ENCODE results near the gene METTL25B.
A peak's percentile ranks its signal among the peaks of the same experiment; 100 is the strongest.

- TF ChIP-seq GATA2 (IDR thresholded peaks at IDR 0.05; ENCODE audit: low read depth, low read length) (peak; percentile 53), GATA3 (IDR thresholded peaks at IDR 0.05; ENCODE audit: low read depth, low read length) (no peak)
These were observed 19.7 kb downstream of the METTL25B start for GRCh38 chr1:156747742-156748669.

Data from SH-SY5Y (cell line).